ENCODE data around the gene DNAJA3. TPM values are rescaled to one million over a fixed set of nuclear protein-coding genes. Genes with fewer than 3 reads are reported as not detected.

Gene DNAJA3
- total RNA-seq, 4 donors from 2014 or later: 37.4 to 44.1 (median 40.8) TPM

- WGBS, 2 donors: 84 to 90% methylated on average over 9 to 10 of the region's 10 CpGs
- DNase-seq (ENCODE audit: low spot score in 2 of 2): no peak
- H3K4me3 ChIP-seq (ENCODE audit: low read depth, poor library complexity, severe bottlenecking): no peak overlapping the region
- intact Hi-C loops (cut with DNase I; ENCODE audit: low total_unique reads): loop anchor here (5.0 kb wide), 1 partner anchor 121 kb away; no protein-coding TSS in a partner anchor
- TF ChIP-seq POLR2A (IDR thresholded peaks at IDR 0.05) (no peak), CTCF (IDR thresholded peaks at IDR 0.05) (no peak)
Observed at GRCh38 chr16:4408323-4408690, 17.4 kb upstream of the DNAJA3 start.

GRCh38 chr16:4409081-4409932 is 16.4 kb upstream of the DNAJA3 start:
- TF ChIP-seq POLR2A (IDR thresholded peaks at IDR 0.05) (no peak), CTCF (IDR thresholded peaks at IDR 0.05) (no peak)
- WGBS, 2 donors: 64 to 75% methylated on average over 13 to 19 of the region's 19 CpGs
- intact Hi-C loops (cut with DNase I; ENCODE audit: low total_unique reads): loop anchor here (5.0 kb wide), 1 partner anchor 122 kb away; no protein-coding TSS in a partner anchor
- no peak for DNase-seq (ENCODE audit: low spot score in 2 of 2)
- no peak overlapping the region for H3K4me3 ChIP-seq (ENCODE audit: low read depth, poor library complexity, severe bottlenecking)

GRCh38 chr16:4410335-4411075 is 15.2 kb upstream of the DNAJA3 start:
- TF ChIP-seq CTCF (IDR thresholded peaks at IDR 0.05): no peak
- TF ChIP-seq POLR2A (IDR thresholded peaks at IDR 0.05): no peak
- no peak overlapping the region for H3K4me3 ChIP-seq (ENCODE audit: low read depth, poor library complexity, severe bottlenecking)
- intact Hi-C loops (cut with DNase I; ENCODE audit: low total_unique reads): no loop called here
- WGBS, 2 donors: 74% methylated on average over 15 of the region's 15 CpGs
- DNase-seq (ENCODE audit: low spot score in 2 of 2): no peak

- WGBS, 2 donors: 60 to 78% methylated on average over 15 to 16 of the region's 16 CpGs
- intact Hi-C loops (cut with DNase I; ENCODE audit: low total_unique reads): no loop called here
- no peak for DNase-seq (ENCODE audit: low spot score in 2 of 2)
- H3K4me3 ChIP-seq (ENCODE audit: low read depth, poor library complexity, severe bottlenecking): no peak overlapping the region
- TF ChIP-seq CTCF (IDR thresholded peaks at IDR 0.05) (no peak), POLR2A (IDR thresholded peaks at IDR 0.05) (no peak)
Observed at GRCh38 chr16:4411684-4412083, 14.0 kb upstream of the DNAJA3 start.

GRCh38 chr16:4412159-4412558 is 13.5 kb upstream of the DNAJA3 start:
- intact Hi-C loops (cut with DNase I; ENCODE audit: low total_unique reads): no loop called here
- H3K4me3 ChIP-seq (ENCODE audit: low read depth, poor library complexity, severe bottlenecking): no peak overlapping the region
- TF ChIP-seq POLR2A (IDR thresholded peaks at IDR 0.05): no peak
- TF ChIP-seq CTCF (IDR thresholded peaks at IDR 0.05): no peak
- 76 to 90% methylated on average over 4 to 8 of the region's 8 CpGs for WGBS, 2 donors
- DNase-seq (ENCODE audit: low spot score in 2 of 2): no peak

All from lower leg skin (tissue), 4 donors.